Measurements from ENCODE around the gene SKAP2. TPM values are rescaled to one million over a fixed set of nuclear protein-coding genes. Genes with fewer than 3 reads are reported as not detected.
A peak's percentile ranks its signal among the peaks of the same experiment; 100 is the strongest.

SKAP2 gene, protein sequence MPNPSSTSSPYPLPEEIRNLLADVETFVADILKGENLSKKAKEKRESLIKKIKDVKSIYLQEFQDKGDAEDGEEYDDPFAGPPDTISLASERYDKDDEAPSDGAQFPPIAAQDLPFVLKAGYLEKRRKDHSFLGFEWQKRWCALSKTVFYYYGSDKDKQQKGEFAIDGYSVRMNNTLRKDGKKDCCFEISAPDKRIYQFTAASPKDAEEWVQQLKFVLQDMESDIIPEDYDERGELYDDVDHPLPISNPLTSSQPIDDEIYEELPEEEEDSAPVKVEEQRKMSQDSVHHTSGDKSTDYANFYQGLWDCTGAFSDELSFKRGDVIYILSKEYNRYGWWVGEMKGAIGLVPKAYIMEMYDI
- 10 to 100 TPM; 18.6 to 21.3 TPM for total RNA-seq

DNA sequence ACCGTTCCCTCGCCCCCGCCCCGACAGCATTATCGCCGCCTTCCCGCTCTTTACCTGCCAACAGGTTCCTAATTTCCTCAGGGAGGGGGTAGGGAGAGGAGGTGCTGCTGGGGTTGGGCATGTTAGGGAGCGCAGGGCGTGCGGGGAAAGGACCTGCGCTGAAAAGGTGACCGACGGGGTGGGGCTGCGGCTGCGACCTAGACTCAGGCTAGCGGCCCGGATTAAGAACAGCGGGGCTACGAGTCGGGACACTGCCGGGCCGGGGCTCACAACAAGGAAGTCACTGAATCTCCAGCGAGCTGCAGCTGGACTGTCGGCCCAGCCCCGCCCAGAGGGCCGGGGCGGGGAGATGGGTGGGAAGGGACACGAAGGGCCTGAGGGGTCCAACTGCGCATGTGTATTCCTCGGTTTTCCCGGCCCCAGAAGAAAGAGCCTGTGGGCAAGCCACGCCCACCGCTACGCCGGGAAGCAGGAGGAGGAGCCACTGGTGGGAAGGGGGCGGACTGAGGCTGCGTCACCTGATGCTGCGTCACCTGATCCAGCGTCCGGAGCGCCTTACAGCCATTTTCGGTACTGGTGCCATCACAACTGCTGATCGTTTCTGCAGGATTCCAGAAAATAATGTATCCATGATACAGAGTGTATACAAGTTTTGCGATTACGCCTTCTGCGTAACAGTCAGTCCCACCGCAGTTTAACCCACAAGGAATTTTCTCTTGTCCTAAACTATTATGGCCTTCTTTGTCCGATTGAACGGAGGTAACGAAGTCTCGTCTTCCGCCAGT is at the start of gene SKAP2:
Gene SKAP2, minus strand, starts transcription at position 282 of the 785 bp plus-strand sequence. Its CDS starts 161 bp downstream, at position 121.
- Mint-ChIP-seq H3K4me3 (peak within 1 kb of the TSS; percentile 96), H3K4me1 (peaks cover 19% of the 10 kb centered on the region), H3K27ac (peak within 1 kb of the TSS; percentile 95), H3K9me3 (ENCODE audit: low read depth) (no peaks in the 10 kb centered on the region), H3K36me3 (peaks cover 7% of the 10 kb centered on the region), H3K27me3 (peaks cover 25% of the 10 kb centered on the region)
- DNase-seq = peak; percentile 96
- CTCF ChIA-PET = no interaction called here
- peak; percentile 94 for ATAC-seq

GRCh38 chr7:26912933-26913536 is 48.6 kb upstream of the SKAP2 start:
- DNase-seq = no peak
- CTCF ChIA-PET = no interaction called here
- H3K9me3 Mint-ChIP-seq (ENCODE audit: low read depth) = no peaks in the 10 kb centered on the region
- H3K36me3 Mint-ChIP-seq = no peaks in the 10 kb centered on the region
- no peak overlapping the region for H3K4me3 Mint-ChIP-seq
- ATAC-seq = no peak
- H3K27ac Mint-ChIP-seq = no peak overlapping the region
- H3K27me3 Mint-ChIP-seq = peaks cover 20% of the 10 kb centered on the region
- H3K4me1 Mint-ChIP-seq = no peaks in the 10 kb centered on the region

DNA sequence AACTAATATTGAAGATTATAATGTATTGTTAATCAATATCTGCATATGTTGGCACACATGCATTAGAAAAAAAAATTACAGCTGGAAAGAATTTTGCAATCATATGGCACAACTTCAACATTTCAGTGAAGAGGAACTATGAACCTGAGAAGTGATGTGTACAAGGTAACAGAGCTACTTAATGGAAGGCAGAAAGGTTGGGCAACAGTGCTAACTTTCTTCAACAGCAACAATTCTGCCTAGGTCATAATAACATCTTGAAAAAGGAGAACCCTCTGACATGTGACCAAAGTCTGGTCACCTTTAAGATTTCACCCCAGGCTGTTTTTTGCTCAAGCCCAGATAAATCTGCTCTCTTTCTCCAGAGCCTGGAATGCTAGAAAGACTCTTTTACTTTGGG is 47.9 kb upstream of the SKAP2 start:
- no peak for ATAC-seq
- CTCF ChIA-PET = no interaction called here

GRCh38 chr7:26910221-26910620 is 45.8 kb upstream of the SKAP2 start:
- no peaks in the 10 kb centered on the region for H3K4me1 Mint-ChIP-seq
- DNase-seq (no peak), ATAC-seq (no peak)
- H3K4me3 Mint-ChIP-seq = no peak overlapping the region
- no peaks in the 10 kb centered on the region for H3K9me3 Mint-ChIP-seq (ENCODE audit: low read depth)
- no peak overlapping the region for H3K27ac Mint-ChIP-seq
- H3K27me3 Mint-ChIP-seq = peaks cover 15% of the 10 kb centered on the region
- CTCF ChIA-PET = no interaction called here
- H3K36me3 Mint-ChIP-seq = no peaks in the 10 kb centered on the region

More for the DNA sequence above, 47.9 kb upstream of the SKAP2 start:
- Mint-ChIP-seq H3K27me3 (peaks cover 16% of the 10 kb centered on the region), H3K9me3 (ENCODE audit: low read depth) (no peaks in the 10 kb centered on the region), H3K4me3 (no peak overlapping the region), H3K27ac (no peak overlapping the region), H3K36me3 (no peaks in the 10 kb centered on the region), H3K4me1 (no peaks in the 10 kb centered on the region)
- DNase-seq = no peak

DNA sequence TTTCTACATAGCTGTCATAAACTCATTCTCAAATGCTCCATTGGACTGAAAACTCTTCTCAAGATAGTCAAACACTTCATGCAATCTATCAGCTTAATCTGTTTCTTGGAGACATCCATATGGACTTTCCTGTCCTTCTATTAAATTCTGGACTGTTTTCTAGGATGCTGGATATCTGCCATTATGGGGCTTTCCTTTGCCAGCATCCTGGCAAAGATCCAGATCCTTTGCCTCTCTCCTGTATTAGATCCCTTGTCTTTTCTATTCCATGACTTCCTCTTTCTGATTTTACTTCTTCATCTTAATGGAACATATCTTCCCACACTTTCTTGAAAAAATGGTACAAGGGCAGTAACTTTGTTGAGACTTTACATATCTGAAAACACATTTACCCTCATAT is 35.9 kb upstream of the SKAP2 start:
- H3K36me3 Mint-ChIP-seq = no peaks in the 10 kb centered on the region
- CTCF ChIA-PET = no interaction called here
- no peak for DNase-seq
- no peaks in the 10 kb centered on the region for H3K4me1 Mint-ChIP-seq
- peaks cover 14% of the 10 kb centered on the region for H3K27me3 Mint-ChIP-seq
- no peaks in the 10 kb centered on the region for H3K9me3 Mint-ChIP-seq (ENCODE audit: low read depth)
- H3K27ac Mint-ChIP-seq = no peak overlapping the region
- no peak overlapping the region for H3K4me3 Mint-ChIP-seq
- ATAC-seq = no peak

DNA sequence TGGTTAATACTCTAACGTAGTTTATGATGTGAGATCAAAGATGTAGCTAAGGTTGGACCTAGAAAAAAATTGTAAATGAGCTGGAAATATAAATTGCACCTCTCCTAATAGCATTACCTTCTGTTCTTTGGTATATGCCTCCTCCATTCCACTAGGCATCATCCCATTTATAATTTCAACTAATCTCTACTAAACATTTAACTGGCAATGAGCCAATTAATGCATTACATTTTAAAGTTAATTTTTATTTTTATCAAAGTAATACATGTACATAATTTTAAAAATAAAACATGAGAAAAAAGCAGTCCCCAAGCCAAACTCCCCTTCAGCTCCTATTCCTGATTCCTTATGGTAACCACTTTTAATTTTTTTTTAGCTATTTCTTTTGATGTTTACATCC is 35.1 kb upstream of the SKAP2 start:
- Mint-ChIP-seq H3K36me3 (no peaks in the 10 kb centered on the region), H3K4me1 (no peaks in the 10 kb centered on the region), H3K27me3 (peaks cover 19% of the 10 kb centered on the region), H3K4me3 (no peak overlapping the region), H3K27ac (no peak overlapping the region), H3K9me3 (ENCODE audit: low read depth) (no peaks in the 10 kb centered on the region)
- CTCF ChIA-PET = no interaction called here
- DNase-seq = no peak
- no peak for ATAC-seq

DNA sequence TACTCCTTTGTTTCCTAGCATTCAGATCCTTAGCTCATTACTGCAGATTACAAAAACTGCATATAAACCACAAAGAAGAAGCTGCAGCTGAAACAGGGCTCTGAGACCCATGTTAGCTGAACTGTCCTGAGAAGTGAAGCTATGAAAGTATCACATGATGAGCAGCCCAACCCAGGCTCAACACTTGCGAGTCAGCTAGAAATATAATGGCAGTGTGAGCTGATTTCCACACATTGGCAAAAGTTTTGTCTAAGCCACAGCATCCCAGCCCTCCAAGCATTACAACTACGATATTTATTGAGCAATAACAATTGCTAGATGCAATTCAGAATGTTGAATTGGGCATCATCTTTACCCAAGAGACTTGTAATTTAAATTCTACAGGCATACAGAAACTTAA is 34.5 kb upstream of the SKAP2 start:
- Mint-ChIP-seq H3K36me3 (no peaks in the 10 kb centered on the region), H3K27ac (no peak overlapping the region), H3K9me3 (ENCODE audit: low read depth) (no peaks in the 10 kb centered on the region), H3K4me1 (no peaks in the 10 kb centered on the region), H3K4me3 (no peak overlapping the region), H3K27me3 (peaks cover 23% of the 10 kb centered on the region)
- ATAC-seq (no peak), DNase-seq (no peak)
- CTCF ChIA-PET = no interaction called here

GRCh38 chr7:26897928-26898327 is 33.5 kb upstream of the SKAP2 start:
- Mint-ChIP-seq H3K27me3 (peaks cover 32% of the 10 kb centered on the region), H3K27ac (no peak overlapping the region), H3K9me3 (ENCODE audit: low read depth) (no peaks in the 10 kb centered on the region), H3K36me3 (no peaks in the 10 kb centered on the region), H3K4me3 (no peak overlapping the region), H3K4me1 (no peaks in the 10 kb centered on the region)
- ATAC-seq = no peak
- CTCF ChIA-PET = no interaction called here
- DNase-seq = no peak

- no peak for ATAC-seq
- no peak for DNase-seq
- CTCF ChIA-PET = no interaction called here
- no peaks in the 10 kb centered on the region for H3K9me3 Mint-ChIP-seq (ENCODE audit: low read depth)
- H3K4me1 Mint-ChIP-seq = peaks cover 4% of the 10 kb centered on the region
- no peak overlapping the region for H3K4me3 Mint-ChIP-seq
- H3K36me3 Mint-ChIP-seq = no peaks in the 10 kb centered on the region
- no peak overlapping the region for H3K27ac Mint-ChIP-seq
- peaks cover 42% of the 10 kb centered on the region for H3K27me3 Mint-ChIP-seq
Measured at GRCh38 chr7:26891400-26892350, 27.3 kb upstream of the SKAP2 start.

DNA sequence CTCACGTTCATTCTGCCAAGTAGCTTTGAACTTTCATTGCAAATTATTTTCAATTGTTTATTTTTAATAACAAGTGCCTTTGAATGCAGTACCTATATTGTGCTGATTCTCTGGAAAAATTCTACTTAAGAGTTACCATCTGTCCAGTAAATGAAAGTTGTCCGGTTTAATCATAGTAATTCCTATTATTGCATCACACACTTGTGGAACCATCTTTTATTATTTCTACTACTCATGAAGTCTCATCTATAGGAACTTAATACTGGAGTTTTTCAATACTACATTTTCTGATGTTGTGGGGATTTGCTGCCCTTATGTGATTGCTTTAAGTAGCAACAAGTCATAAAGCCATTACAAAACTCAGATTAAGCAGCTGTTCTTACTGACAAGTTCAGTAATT is 16.5 kb upstream of the SKAP2 start:
- H3K9me3 Mint-ChIP-seq (ENCODE audit: low read depth) = no peaks in the 10 kb centered on the region
- no peak overlapping the region for H3K4me3 Mint-ChIP-seq
- H3K36me3 Mint-ChIP-seq = no peaks in the 10 kb centered on the region
- no peaks in the 10 kb centered on the region for H3K4me1 Mint-ChIP-seq
- ATAC-seq (no peak), DNase-seq (no peak)
- CTCF ChIA-PET = no interaction called here
- no peak overlapping the region for H3K27ac Mint-ChIP-seq
- H3K27me3 Mint-ChIP-seq = peaks cover 6% of the 10 kb centered on the region

GRCh38 chr7:26879671-26880070 is 15.3 kb upstream of the SKAP2 start:
- Mint-ChIP-seq H3K27ac (no peak overlapping the region), H3K36me3 (no peaks in the 10 kb centered on the region), H3K4me1 (no peaks in the 10 kb centered on the region), H3K27me3 (peaks cover 14% of the 10 kb centered on the region), H3K9me3 (ENCODE audit: low read depth) (no peaks in the 10 kb centered on the region), H3K4me3 (no peak overlapping the region)
- CTCF ChIA-PET = no interaction called here
- no peak for DNase-seq
- ATAC-seq = no peak

DNA sequence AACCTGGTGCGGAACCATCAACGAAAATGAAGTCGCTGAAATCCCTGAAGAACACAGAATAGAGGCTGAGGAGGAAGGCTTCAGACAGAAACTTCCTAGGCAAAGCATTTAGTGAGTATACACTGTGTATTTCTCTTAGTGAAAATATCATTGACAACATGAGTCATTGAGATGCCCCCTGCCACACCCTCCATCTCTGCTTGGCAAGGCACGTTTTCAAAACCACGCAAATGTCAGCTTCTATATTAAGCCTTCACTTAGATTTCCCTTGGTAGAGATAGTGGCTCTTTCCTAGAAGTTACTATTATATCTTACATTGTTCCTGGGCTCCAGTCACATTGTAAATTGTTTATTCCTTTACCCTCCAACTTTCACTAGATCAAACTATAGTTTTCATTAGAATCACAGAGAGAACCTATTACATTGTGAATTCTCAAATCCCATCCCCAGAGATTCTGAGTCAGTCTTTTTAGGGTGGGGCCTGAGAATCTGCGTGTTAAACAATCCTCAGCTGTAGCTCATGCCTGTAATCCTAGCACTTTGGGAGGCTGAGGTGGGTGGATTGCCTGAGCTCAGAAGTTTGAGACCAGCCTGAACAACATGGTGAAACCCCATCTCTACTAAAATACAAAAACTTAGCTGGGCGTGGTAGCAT is 4.6 kb upstream of the SKAP2 start:
- H3K27me3 Mint-ChIP-seq = peaks cover 31% of the 10 kb centered on the region
- DNase-seq = no peak
- H3K4me3 Mint-ChIP-seq = no peak overlapping the region
- H3K4me1 Mint-ChIP-seq = peaks cover 10% of the 10 kb centered on the region
- CTCF ChIA-PET = no interaction called here
- ATAC-seq = no peak
- H3K27ac Mint-ChIP-seq = no peak overlapping the region
- H3K36me3 Mint-ChIP-seq = peaks cover 7% of the 10 kb centered on the region
- no peaks in the 10 kb centered on the region for H3K9me3 Mint-ChIP-seq (ENCODE audit: low read depth)

DNA sequence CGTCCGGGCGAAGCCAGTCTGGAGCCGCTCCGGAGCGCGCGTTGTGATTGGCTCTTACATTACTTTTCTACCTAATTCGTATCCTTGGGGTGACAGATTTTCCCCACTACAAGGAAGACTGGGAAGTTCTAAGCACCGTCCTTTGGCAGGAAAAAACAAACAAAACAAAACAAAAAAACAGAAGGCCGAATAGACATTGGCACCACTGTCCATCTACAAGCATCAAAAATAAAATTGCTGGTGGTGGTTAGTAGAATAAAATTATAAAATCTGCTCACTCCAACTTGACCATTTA is 651 bp upstream of the SKAP2 start:
- Mint-ChIP-seq H3K27ac (peak overlapping the region; percentile 95), H3K36me3 (peaks cover 7% of the 10 kb centered on the region), H3K9me3 (ENCODE audit: low read depth) (no peaks in the 10 kb centered on the region), H3K4me3 (peak overlapping the region; percentile 96), H3K27me3 (peaks cover 29% of the 10 kb centered on the region), H3K4me1 (peaks cover 19% of the 10 kb centered on the region)
- CTCF ChIA-PET = no interaction called here
- DNase-seq (no peak), ATAC-seq (peak; percentile 50)
